ENCODE data around the gene COPE.

The COPE gene

GRCh38 chr19:18900700-18901481 is 18.3 kb downstream of the COPE start:
- Histone ChIP-seq H3K36me3 (ENCODE audit: control insufficient read depth, insufficient read depth, low read length) (no peaks in the 10 kb centered on the region), H3K27me3 (ENCODE audit: control insufficient read depth, insufficient read depth, low read length, poor library complexity, severe bottlenecking) (peaks cover 7% of the 10 kb centered on the region), H3K4me3 (ENCODE audit: insufficient read depth, low read depth, low read length) (no peak overlapping the region), H3K4me1 (ENCODE audit: control insufficient read depth, insufficient read depth, low read length) (peaks cover 20% of the 10 kb centered on the region), H3K27ac (ENCODE audit: insufficient read depth, low read depth, low read length, poor library complexity, severe bottlenecking) (no peak overlapping the region), H3K9me3 (ENCODE audit: control insufficient read depth, low read length) (no peaks in the 10 kb centered on the region)
- 88 to 91% methylated on average over 17 of the region's 17 CpGs for WGBS, 2 experiments

DNA sequence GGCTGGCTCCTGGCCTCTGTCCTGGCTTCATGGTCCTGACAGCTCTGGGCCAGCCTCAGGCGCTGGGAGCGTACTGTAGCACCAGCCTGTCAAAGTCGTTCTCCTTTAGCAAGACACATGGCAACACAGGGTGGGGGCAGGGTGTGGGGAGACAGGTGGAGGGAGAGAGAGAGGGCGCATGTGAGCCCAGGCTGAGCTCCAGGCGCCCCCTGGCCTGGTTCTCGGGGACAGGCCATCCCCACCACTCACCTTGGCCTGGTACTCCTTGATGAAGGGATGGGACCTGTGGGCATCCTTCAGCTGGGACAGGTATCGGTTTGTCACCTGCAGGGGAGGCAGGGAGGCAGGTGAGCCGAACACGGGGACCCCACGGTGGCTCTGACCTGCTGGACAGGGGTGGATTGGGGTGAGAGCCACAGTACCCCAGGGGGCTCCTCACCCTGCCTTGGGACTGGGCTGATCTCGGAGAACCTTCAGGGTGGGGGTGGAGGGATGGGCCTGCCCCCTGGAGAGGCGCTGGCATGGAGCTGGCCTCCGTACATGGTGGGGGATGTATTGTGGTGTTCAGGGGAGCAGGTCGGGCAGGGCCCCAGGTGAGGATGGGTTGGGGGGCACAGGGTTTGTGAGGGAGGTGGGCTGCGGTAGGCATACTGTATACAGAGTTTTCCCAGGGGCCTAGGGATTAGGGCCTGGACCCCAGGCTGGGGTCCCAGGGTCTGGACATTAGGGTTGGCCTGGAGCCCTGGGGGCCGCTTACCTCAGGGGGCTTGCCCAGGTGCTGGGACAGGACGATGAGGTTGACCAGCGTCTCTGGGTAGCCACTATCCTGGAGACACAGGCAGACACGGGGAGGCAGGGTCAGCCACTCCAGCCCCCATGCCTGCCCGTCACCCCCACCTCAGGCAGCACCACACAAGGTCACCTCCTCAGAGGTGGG is 19.3 kb downstream of the COPE start:
- peaks cover 7% of the 10 kb centered on the region for H3K27me3 ChIP-seq (ENCODE audit: control insufficient read depth, insufficient read depth, low read length, poor library complexity, severe bottlenecking)
- H3K4me3 ChIP-seq (ENCODE audit: insufficient read depth, low read depth, low read length) = no peak overlapping the region
- H3K4me1 ChIP-seq (ENCODE audit: control insufficient read depth, insufficient read depth, low read length) = peaks cover 20% of the 10 kb centered on the region
- 93% methylated on average over 20 of the region's 20 CpGs for WGBS, 2 experiments
- no peaks in the 10 kb centered on the region for H3K9me3 ChIP-seq (ENCODE audit: control insufficient read depth, low read length)
- no peaks in the 10 kb centered on the region for H3K36me3 ChIP-seq (ENCODE audit: control insufficient read depth, insufficient read depth, low read length)
- H3K27ac ChIP-seq (ENCODE audit: insufficient read depth, low read depth, low read length, poor library complexity, severe bottlenecking) = no peak overlapping the region

DNA sequence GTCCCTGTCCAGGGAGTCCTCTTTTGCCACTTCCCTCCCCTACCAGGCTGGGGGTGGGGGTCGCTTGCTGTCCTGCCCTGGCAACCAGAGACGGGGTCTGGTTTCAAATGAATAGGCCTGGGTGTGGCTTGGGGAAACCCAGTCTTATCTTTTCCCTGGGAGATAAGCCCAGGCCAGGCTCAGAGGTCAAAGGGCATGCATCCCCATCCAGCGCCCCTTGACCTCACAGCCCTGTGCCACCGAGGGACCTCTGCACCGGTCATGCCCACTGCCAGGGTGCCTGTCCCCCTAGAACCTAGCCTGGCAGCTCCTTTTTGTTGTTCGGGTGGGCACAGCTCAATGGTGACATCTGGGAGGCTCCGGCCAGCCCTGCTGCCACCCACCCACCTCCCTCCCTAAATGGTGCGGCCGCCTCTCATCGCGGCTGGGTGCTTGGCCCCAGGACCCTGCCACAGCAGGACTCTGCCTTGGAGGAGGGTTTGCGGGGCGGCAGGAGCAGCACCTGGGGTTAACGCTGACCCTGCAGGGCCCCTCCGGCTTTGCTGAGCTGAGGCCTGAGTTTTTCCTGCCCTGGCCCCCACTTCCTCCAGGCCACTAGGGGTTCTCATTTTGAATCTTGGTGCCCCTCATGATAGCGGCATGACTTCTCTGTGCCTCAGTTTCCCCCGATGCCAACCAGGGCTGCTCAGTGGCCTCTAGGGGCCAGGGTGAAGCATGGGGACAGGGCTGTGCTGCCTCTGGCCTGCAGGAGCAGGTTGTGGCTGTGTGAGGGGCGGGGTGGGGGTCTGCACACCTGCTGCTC is 20.4 kb downstream of the COPE start:
- Histone ChIP-seq H3K9me3 (ENCODE audit: control insufficient read depth, low read length) (no peaks in the 10 kb centered on the region), H3K4me3 (ENCODE audit: insufficient read depth, low read depth, low read length) (no peak overlapping the region), H3K4me1 (ENCODE audit: control insufficient read depth, insufficient read depth, low read length) (peaks cover 20% of the 10 kb centered on the region), H3K27ac (ENCODE audit: insufficient read depth, low read depth, low read length, poor library complexity, severe bottlenecking) (peak overlapping the region; percentile 47), H3K27me3 (ENCODE audit: control insufficient read depth, insufficient read depth, low read length, poor library complexity, severe bottlenecking) (peaks cover 7% of the 10 kb centered on the region), H3K36me3 (ENCODE audit: control insufficient read depth, insufficient read depth, low read length) (no peaks in the 10 kb centered on the region)
- WGBS, 2 experiments = 72 to 74% methylated on average over 18 of the region's 18 CpGs

- no peak overlapping the region for H3K4me3 ChIP-seq (ENCODE audit: insufficient read depth, low read depth, low read length)
- H3K27ac ChIP-seq (ENCODE audit: insufficient read depth, low read depth, low read length, poor library complexity, severe bottlenecking) = peak overlapping the region; percentile 47
- WGBS, 2 experiments = 71 to 74% methylated on average over 18 of the region's 18 CpGs
- H3K4me1 ChIP-seq (ENCODE audit: control insufficient read depth, insufficient read depth, low read length) = peaks cover 20% of the 10 kb centered on the region
- H3K9me3 ChIP-seq (ENCODE audit: control insufficient read depth, low read length) = no peaks in the 10 kb centered on the region
- H3K36me3 ChIP-seq (ENCODE audit: control insufficient read depth, insufficient read depth, low read length) = no peaks in the 10 kb centered on the region
- H3K27me3 ChIP-seq (ENCODE audit: control insufficient read depth, insufficient read depth, low read length, poor library complexity, severe bottlenecking) = peaks cover 7% of the 10 kb centered on the region
Observed at GRCh38 chr19:18898081-18898606, 21.0 kb downstream of the COPE start.

GRCh38 chr19:18897094-18898029 is 21.8 kb downstream of the COPE start:
- Histone ChIP-seq H3K27me3 (ENCODE audit: control insufficient read depth, insufficient read depth, low read length, poor library complexity, severe bottlenecking) (peaks cover 7% of the 10 kb centered on the region), H3K4me3 (ENCODE audit: insufficient read depth, low read depth, low read length) (no peak overlapping the region), H3K9me3 (ENCODE audit: control insufficient read depth, low read length) (no peaks in the 10 kb centered on the region), H3K36me3 (ENCODE audit: control insufficient read depth, insufficient read depth, low read length) (no peaks in the 10 kb centered on the region), H3K4me1 (ENCODE audit: control insufficient read depth, insufficient read depth, low read length) (peaks cover 20% of the 10 kb centered on the region), H3K27ac (ENCODE audit: insufficient read depth, low read depth, low read length, poor library complexity, severe bottlenecking) (no peak overlapping the region)
- WGBS, 2 experiments = 92 to 93% methylated on average over 25 of the region's 25 CpGs

DNA sequence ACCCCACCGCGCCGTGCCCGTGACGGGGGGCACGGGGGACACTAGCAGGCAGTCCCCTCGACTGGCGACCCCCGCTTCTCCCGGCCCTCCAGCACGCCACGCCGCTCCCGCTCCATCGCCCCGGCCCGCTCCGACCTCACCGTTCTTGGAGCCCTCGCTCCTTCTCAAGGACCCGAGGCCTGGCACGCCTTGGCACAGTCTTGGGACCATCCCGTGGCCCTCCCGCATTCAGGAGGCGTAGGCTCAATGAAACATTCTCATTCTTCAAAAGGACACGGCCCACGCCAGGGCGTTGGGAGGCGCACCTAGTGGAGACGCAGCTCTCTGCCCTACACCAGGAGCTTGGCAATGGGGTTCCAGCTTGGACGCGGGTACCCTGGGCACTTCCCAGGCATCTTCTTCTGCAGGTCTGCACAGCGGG is 22.8 kb downstream of the COPE start:
- Histone ChIP-seq H3K27ac (ENCODE audit: insufficient read depth, low read depth, low read length, poor library complexity, severe bottlenecking) (no peak overlapping the region), H3K9me3 (ENCODE audit: control insufficient read depth, low read length) (no peaks in the 10 kb centered on the region), H3K4me1 (ENCODE audit: control insufficient read depth, insufficient read depth, low read length) (peaks cover 20% of the 10 kb centered on the region), H3K27me3 (ENCODE audit: control insufficient read depth, insufficient read depth, low read length, poor library complexity, severe bottlenecking) (peaks cover 7% of the 10 kb centered on the region), H3K36me3 (ENCODE audit: control insufficient read depth, insufficient read depth, low read length) (no peaks in the 10 kb centered on the region), H3K4me3 (ENCODE audit: insufficient read depth, low read depth, low read length) (peak overlapping the region; percentile 29)
- WGBS, 2 experiments = 30% methylated on average over 33 of the region's 33 CpGs

DNA sequence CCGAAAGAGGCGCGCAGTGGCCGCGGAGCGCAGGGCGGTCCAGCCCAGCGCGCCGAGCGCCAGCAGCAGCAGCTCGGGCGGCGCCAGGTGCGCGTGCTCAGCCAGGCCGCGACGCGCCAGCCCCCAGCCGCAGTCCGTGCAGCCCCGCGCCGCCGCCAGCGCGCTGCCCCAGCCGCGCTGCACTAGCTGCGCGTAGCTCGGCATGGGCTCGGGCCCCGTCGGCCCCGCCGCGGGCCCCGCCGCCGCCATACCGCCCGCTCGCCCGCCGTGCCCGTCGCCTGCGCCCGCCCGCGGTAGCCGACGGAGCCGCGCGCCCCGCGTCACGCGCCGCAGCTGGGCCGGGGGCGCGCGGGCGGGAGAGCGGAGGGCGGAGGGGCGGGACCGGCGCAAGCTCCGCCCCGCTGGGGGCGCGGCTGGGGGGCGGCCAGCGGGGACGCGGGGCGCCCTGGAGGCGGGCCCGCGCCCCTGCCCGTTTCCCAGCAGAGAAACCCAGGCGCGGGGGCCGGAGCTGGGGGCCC is 23.3 kb downstream of the COPE start, which contains the start of gene CERS1:
Gene CERS1, minus strand, starts transcription at position 335 of the 518 bp plus-strand sequence. Its CDS starts 86 bp downstream, at position 249.
- H3K27me3 ChIP-seq (ENCODE audit: control insufficient read depth, insufficient read depth, low read length, poor library complexity, severe bottlenecking) = peaks cover 7% of the 10 kb centered on the region
- no peaks in the 10 kb centered on the region for H3K36me3 ChIP-seq (ENCODE audit: control insufficient read depth, insufficient read depth, low read length)
- H3K4me1 ChIP-seq (ENCODE audit: control insufficient read depth, insufficient read depth, low read length) = peaks cover 20% of the 10 kb centered on the region
- 1% methylated on average over 89 of the region's 89 CpGs for WGBS, 2 experiments
- H3K9me3 ChIP-seq (ENCODE audit: control insufficient read depth, low read length) = no peaks in the 10 kb centered on the region
- H3K4me3 ChIP-seq (ENCODE audit: insufficient read depth, low read depth, low read length) = peak within 1 kb of the TSS; percentile 75
- no peak within 1 kb of the TSS for H3K27ac ChIP-seq (ENCODE audit: insufficient read depth, low read depth, low read length, poor library complexity, severe bottlenecking)

GRCh38 chr19:18895038-18895823 is 24.0 kb downstream of the COPE start:
- H3K27me3 ChIP-seq (ENCODE audit: control insufficient read depth, insufficient read depth, low read length, poor library complexity, severe bottlenecking) = peaks cover 7% of the 10 kb centered on the region
- peak overlapping the region; percentile 75 for H3K4me3 ChIP-seq (ENCODE audit: insufficient read depth, low read depth, low read length)
- 0 to 1% methylated on average over 72 of the region's 72 CpGs for WGBS, 2 experiments
- peaks cover 20% of the 10 kb centered on the region for H3K4me1 ChIP-seq (ENCODE audit: control insufficient read depth, insufficient read depth, low read length)
- no peak overlapping the region for H3K27ac ChIP-seq (ENCODE audit: insufficient read depth, low read depth, low read length, poor library complexity, severe bottlenecking)
- H3K9me3 ChIP-seq (ENCODE audit: control insufficient read depth, low read length) = no peaks in the 10 kb centered on the region
- H3K36me3 ChIP-seq (ENCODE audit: control insufficient read depth, insufficient read depth, low read length) = no peaks in the 10 kb centered on the region
